Endothelial cell of umbilical vein (primary cell): ENCODE results near the gene ZFP36. TPM values are rescaled to one million over a fixed set of nuclear protein-coding genes. Genes with fewer than 3 reads are reported as not detected.

Experiments
- BruUV-seq: library from RNA; stranded (reverse); fragments of 400-500 nt; replicated peaks from 2 replicates; lab custom pipeline; 2021; lab: Mats Ljungman, UMichigan
- CTCF ChIA-PET: fragments of 300-600, 350-600 bp; sonication (Branson Sonifier 250); formaldehyde crosslinking; loops from one replicate; lab custom pipeline; 2021; ENCODE audit warnings: antibody characterized with exemption, inconsistent platforms; lab: Charles Lee
- POLR2A ChIA-PET: fragments of 300-600, 350-600 bp; sonication (Branson Sonifier 250); formaldehyde crosslinking; loops from one replicate; lab custom pipeline; 2021; ENCODE audit warnings: antibody characterized with exemption, inconsistent platforms; lab: Charles Lee
- DNase-seq: peaks from one replicate; pipeline ENCODE4 v3.0.0-alpha.2; 2011; ENCODE audit warnings: low read depth, low spot score
- FAIRE-seq: peaks from 2 replicates; lab custom pipeline; 2011; peaks lifted over from hg19 to GRCh38; lab: Jason Lieb, UNC
- H2AFZ ChIP-seq: 2 replicates; pipeline ENCODE4 v1.6.0; 2012; ENCODE audit warnings: low read depth, low read length, control low read depth, inconsistent platforms
- H3K27ac ChIP-seq: 2 replicates; pipeline ENCODE4 v1.5.1; 2011; ENCODE audit warnings: low read depth, mild to moderate bottlenecking, control low read depth, low read length, moderate library complexity; ENCODE audit not compliant: insufficient read depth
- H3K27me3 ChIP-seq, 2 experiments: 2 replicates each; pipeline versions ENCODE4 v1.6.0 to v1.6.1; 2011; ENCODE audit warnings: low read length in 2 of 2, mixed read lengths in 1 of 2; ENCODE audit not compliant: control insufficient read depth in 2 of 2, insufficient read depth in 2 of 2
- H3K36me3 ChIP-seq, 2 experiments: 2 replicates in 1 of 2; 3 replicates in 1 of 2; pipeline ENCODE4 v1.5.1; 2011; ENCODE audit warnings: low read length in 2 of 2, mild to moderate bottlenecking in 1 of 2, moderate library complexity in 1 of 2; ENCODE audit not compliant: control insufficient read depth in 2 of 2, insufficient read depth in 2 of 2; ENCODE audit errors: extremely low read depth in 1 of 2
- H3K4me1 ChIP-seq: 3 replicates; pipeline ENCODE4 v1.5.1; 2011; ENCODE audit warnings: mild to moderate bottlenecking, low read length; ENCODE audit not compliant: control insufficient read depth, insufficient read depth; ENCODE audit errors: extremely low read depth
- H3K4me2 ChIP-seq: 2 replicates; pipeline ENCODE4 v1.6.1; 2011; ENCODE audit warnings: low read length, control low read depth, mixed read lengths; ENCODE audit not compliant: insufficient read depth
- H3K4me3 ChIP-seq, 3 experiments: fragments of 200-600 bp in 1 of 3; sonication (generic), shearing (Covaris generic) in 1 of 3; replicated peaks in 1 of 3; 2 replicates each; pipeline ENCODE4 v1.5.1; 2011 to 2016; ENCODE audit warnings: control low read depth in 3 of 3, low read length in 3 of 3, mild to moderate bottlenecking in 2 of 3, inconsistent platforms in 1 of 3, low read depth in 1 of 3, moderate library complexity in 1 of 3; ENCODE audit not compliant: insufficient read depth in 1 of 3
- H3K79me2 ChIP-seq: 2 replicates; pipeline ENCODE4 v1.6.0; 2012; ENCODE audit warnings: low read length, inconsistent platforms; ENCODE audit not compliant: control insufficient read depth, insufficient read depth
- H3K9ac ChIP-seq: replicated peaks from 2 replicates; pipeline ENCODE3; 2011; ENCODE audit warnings: low read length, control low read depth; ENCODE audit not compliant: insufficient read depth; ENCODE audit errors: extremely low read depth
- H3K9me1 ChIP-seq: replicated peaks from 3 replicates; pipeline ENCODE4 v1.6.0; 2011; ENCODE audit warnings: mild to moderate bottlenecking, low read length; ENCODE audit not compliant: control insufficient read depth, insufficient read depth; ENCODE audit errors: extremely low read depth
- H3K9me3 ChIP-seq: replicated peaks from 2 replicates; pipeline ENCODE4 v1.5.1; 2012; ENCODE audit warnings: low read length, inconsistent platforms; ENCODE audit not compliant: control insufficient read depth, insufficient read depth
- H4K20me1 ChIP-seq: replicated peaks from 2 replicates; pipeline ENCODE3; 2011; ENCODE audit warnings: mild to moderate bottlenecking, low read length; ENCODE audit not compliant: control insufficient read depth, insufficient read depth; ENCODE audit errors: extremely low read depth
- CTCF ChIP-seq, 2 donors: IDR thresholded peaks; 1 replicate in 1 of 2; 2 replicates in 1 of 2; pipeline ENCODE4 v1.5.1; 2011; ENCODE audit warnings: low read length in 2 of 2, mild to moderate bottlenecking in 2 of 2, moderate library complexity in 2 of 2, control low read depth in 1 of 2, inconsistent platforms in 1 of 2, low read depth in 1 of 2; ENCODE audit not compliant: insufficient read depth in 1 of 2; ENCODE audit errors: extremely low read depth in 1 of 2
- EZH2 ChIP-seq: IDR thresholded peaks from 2 replicates; pipeline ENCODE4 v1.6.1; 2012; ENCODE audit warnings: borderline replicate concordance, low read depth, mild to moderate bottlenecking, moderate library complexity, low read length, inconsistent platforms; ENCODE audit not compliant: severe bottlenecking
- FOS ChIP-seq: IDR thresholded peaks from 2 replicates; pipeline ENCODE4 v1.6.1; 2011; ENCODE audit warnings: mild to moderate bottlenecking, low read length, moderate library complexity, borderline replicate concordance; ENCODE audit not compliant: insufficient read depth
- GATA2 ChIP-seq: IDR thresholded peaks from 2 replicates; pipeline ENCODE4 v1.7.0; 2011; ENCODE audit warnings: low read depth, mild to moderate bottlenecking, moderate library complexity, mixed read lengths, low read length; ENCODE audit not compliant: insufficient read length, insufficient read depth
- JUN ChIP-seq: IDR thresholded peaks from 2 replicates; pipeline ENCODE4 v1.6.1; 2011; ENCODE audit warnings: borderline replicate concordance, low read depth; ENCODE audit not compliant: insufficient read length, insufficient read depth
- MAX ChIP-seq: IDR thresholded peaks from 2 replicates; pipeline ENCODE4 v1.6.1; 2011; ENCODE audit not compliant: insufficient read depth, insufficient read length
- MYC ChIP-seq: IDR thresholded peaks from one replicate; pipeline ENCODE4 v1.6.1; 2011; ENCODE audit warnings: mild to moderate bottlenecking, low read depth, low read length
- POLR2A ChIP-seq: IDR thresholded peaks from 2 replicates; pipeline ENCODE4 v1.6.1; 2012; ENCODE audit warnings: low read depth, mild to moderate bottlenecking, control low read depth, low read length
- POLR2AphosphoS5 ChIP-seq: IDR thresholded peaks from 2 replicates; pipeline ENCODE4 v1.6.1; 2012; ENCODE audit warnings: low read depth, mild to moderate bottlenecking, control low read depth, low read length, moderate library complexity; ENCODE audit not compliant: insufficient read depth
- dilution Hi-C: fragments of 300-500 bp; cut with MboI; formaldehyde crosslinking; loops from one replicate; pipeline ENCODE4 v1.15.0; 2019; ENCODE audit warnings: low sequenced_read_pairs; ENCODE audit not compliant: extremely low pct_ligation_motif_present
- intact Hi-C: fragments of 100-400 bp; cut with micrococcal nuclease; formaldehyde crosslinking; loops from one replicate; pipeline ENCODE4 v1.10.0; 2022
- polyA plus RNA-seq, 4 experiments: library from polyadenylated mRNA; depleted of rRNA in 3 of 4; stranded (reverse) in 3 of 4; unstranded in 1 of 4; fragments of >200 nt; gene quantifications; 2 replicates each; pipeline versions ENCODE4 v1.2.1 to v1.2.3, GENCODE V29; 2011 to 2012; ENCODE audit warnings: missing spikeins in 1 of 4
- total RNA-seq: library from RNA; stranded (reverse); gene quantifications from 2 replicates; pipeline ENCODE4 v1.2.3, GENCODE V29; 2021

Gene ZFP36
- total and polyA plus RNA-seq, 2 donors (not counting 3 experiments of a cell fraction or from before 2014, with no cell fraction given), result 12.2 to 21.7 TPM

DNA sequence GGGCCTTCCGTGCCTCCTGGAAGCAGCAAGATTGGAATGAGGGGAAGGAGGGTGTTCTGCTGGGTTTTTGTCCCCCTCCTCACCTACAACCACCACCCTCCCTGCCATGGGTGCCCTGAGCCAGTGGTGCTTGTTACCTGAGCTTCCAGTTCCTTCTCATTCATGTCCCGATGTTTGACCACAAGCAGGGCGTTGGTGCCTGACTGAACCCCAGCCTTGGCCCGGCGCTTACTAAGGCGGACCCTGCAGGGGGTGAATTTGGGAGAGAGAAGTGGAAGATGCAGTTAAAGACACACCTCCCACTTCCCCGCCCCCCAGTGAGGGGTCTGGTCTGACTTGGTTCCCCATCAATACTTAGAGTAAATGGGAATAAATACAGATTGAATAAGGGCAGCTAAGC, 20.1 kb upstream of the ZFP36 start:
- no peak overlapping the region for H2AFZ ChIP-seq
- POLR2A ChIA-PET, result no interaction called here
- no peaks in the 10 kb centered on the region for H3K9me3 ChIP-seq
- no peak for FAIRE-seq
- peaks cover 5% of the 10 kb centered on the region for H3K4me1 ChIP-seq
- no peak overlapping the region for H3K27ac ChIP-seq
- dilution Hi-C loops, result no loop called here
- no peaks in the 10 kb centered on the region for H4K20me1 ChIP-seq
- H3K79me2 ChIP-seq, result peaks cover 7% of the 10 kb centered on the region
- no peaks in the 10 kb centered on the region for H3K9me1 ChIP-seq
- H3K4me2 ChIP-seq, result no peak overlapping the region
- no TSS peak for BruUV-seq
- no peaks in the 10 kb centered on the region for H3K27me3 ChIP-seq
- DNase-seq, result no peak
- intact Hi-C loops, result no loop called here
- peaks cover 7 to 48% of the 10 kb centered on the region in 2 experiments for H3K36me3 ChIP-seq
- H3K4me3 ChIP-seq, result no peak overlapping the region
- CTCF ChIA-PET, result interaction anchor here (0.9 to 1.1 kb wide), 3 partner anchors 11 to 24 kb away, joined by 4 read pairs; no protein-coding TSS in a partner anchor
- H3K9ac ChIP-seq, result no peak overlapping the region
- no peak for TF ChIP-seq POLR2A
- no peak for TF ChIP-seq POLR2AphosphoS5
- no peak for TF ChIP-seq JUN
- TF ChIP-seq MYC, result no peak

- no TSS peak for BruUV-seq
- dilution Hi-C loops, result no loop called here
- H3K4me1 ChIP-seq, result peaks cover 9% of the 10 kb centered on the region
- DNase-seq (no peak), FAIRE-seq (no peak)
- ChIA-PET POLR2A (no interaction called here), CTCF (no interaction called here)
- no peak overlapping the region for H3K9ac ChIP-seq
- H4K20me1 ChIP-seq, result no peaks in the 10 kb centered on the region
- no peak overlapping the region for H3K27ac ChIP-seq
- no peak overlapping the region for H3K4me2 ChIP-seq
- H3K79me2 ChIP-seq, result peaks cover 11% of the 10 kb centered on the region
- no peaks in the 10 kb centered on the region for H3K9me3 ChIP-seq
- peaks cover 7 to 34% of the 10 kb centered on the region in 2 experiments for H3K36me3 ChIP-seq
- no peak overlapping the region for H3K4me3 ChIP-seq
- H3K9me1 ChIP-seq, result no peaks in the 10 kb centered on the region
- H3K27me3 ChIP-seq, result no peaks in the 10 kb centered on the region
- no peak overlapping the region for H2AFZ ChIP-seq
- no peak for TF ChIP-seq EZH2
- TF ChIP-seq CTCF (IDR thresholded peaks at IDR 0.05; ENCODE audit: extremely low read depth in 1 of 2, insufficient read depth in 1 of 2, low read depth in 1 of 2, low read length in 2 of 2), result no peak
- TF ChIP-seq FOS, result no peak
- TF ChIP-seq POLR2AphosphoS5, result no peak
- no peak for TF ChIP-seq MYC
- no peak for TF ChIP-seq MAX
- no peak for TF ChIP-seq GATA2
- TF ChIP-seq JUN, result no peak
- TF ChIP-seq POLR2A, result no peak
- intact Hi-C loops, result no loop called here
Measured at GRCh38 chr19:39388657-39389056, 18.0 kb upstream of the ZFP36 start.
